NT2/D1 (cell line): ENCODE results near the gene SIAH1.

Experiments used
- SUZ12 ChIP-seq: IDR thresholded peaks from 2 replicates; pipeline ENCODE4 v1.6.1; 2011; ENCODE audit not compliant: insufficient read length, insufficient read depth; ENCODE audit errors: extremely low read depth
- YY1 ChIP-seq: IDR thresholded peaks from 2 replicates; pipeline ENCODE4 v1.6.1; 2011; ENCODE audit not compliant: insufficient read length, insufficient read depth
- ZNF274 ChIP-seq: IDR thresholded peaks from 2 replicates; pipeline ENCODE4 v1.6.1; 2011; ENCODE audit warnings: mild to moderate bottlenecking, low read depth, low read length

DNA sequence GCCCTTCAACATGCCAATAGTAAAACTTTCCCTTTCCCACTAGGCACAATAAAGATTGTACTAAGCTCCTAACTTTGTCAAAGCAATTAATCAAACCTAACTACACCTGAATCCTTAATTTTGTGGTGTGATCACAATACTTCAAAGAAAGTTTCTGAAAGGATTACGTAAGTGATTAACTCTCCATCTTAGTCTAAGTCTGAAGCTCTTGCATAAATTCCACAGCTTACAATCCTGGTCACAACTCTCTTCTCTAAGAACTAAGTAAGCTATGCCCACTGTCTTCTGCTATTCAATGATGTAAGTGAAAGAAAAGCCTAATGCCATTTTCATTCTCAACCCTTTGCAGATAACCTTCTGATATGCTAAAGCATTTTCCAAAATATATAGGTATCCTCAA is 15.4 kb downstream of the SIAH1 start:
- TF ChIP-seq ZNF274 = no peak
- TF ChIP-seq YY1 = no peak
- no peak for TF ChIP-seq SUZ12
